GM13976 (cell line): ENCODE data around the gene TAPT1.
A peak's percentile ranks its signal among the peaks of the same experiment; 100 is the strongest.
"Not testable (repeated sequence)": the region's sequence is repeated elsewhere in the genome, so short reads cannot be mapped to it uniquely, and the experiment has no call there.

Experiments used
- DNase-seq: peaks from one replicate; pipeline ENCODE4 v3.0.0; 2012; ENCODE audit warnings: low spot score
- CTCF ChIP-seq: IDR thresholded peaks from 2 replicates; pipeline ENCODE4 v1.5.1; 2012; ENCODE audit warnings: borderline replicate concordance, mild to moderate bottlenecking; ENCODE audit not compliant: insufficient read depth; ENCODE audit errors: extremely low read depth, missing control alignments, control extremely low read depth
- in situ Hi-C: fragments of 300-500 bp; cut with MboI; formaldehyde crosslinking; loops from one replicate; pipeline ENCODE4 v1.12.0; 2022; ENCODE audit warnings: low sequenced_read_pairs, mixed read lengths, inconsistent platforms; ENCODE audit not compliant: unreplicated experiment

The TAPT1 gene

GRCh38 chr4:16225863-16226815 is at the start of gene TAPT1:
Gene TAPT1 (minus strand): TSS chr4:16226471. CDS start chr4:16226457, 14 bp downstream.
- no peak for TF ChIP-seq CTCF
- DNase-seq, result peak; percentile 90
- in situ Hi-C loops, result no loop called here

- TF ChIP-seq CTCF, result no peak
- in situ Hi-C loops, result no loop called here
- DNase-seq, result no peak
Observed at GRCh38 chr4:16271411-16271810, 45.1 kb upstream of the TAPT1 start.

- in situ Hi-C loops, result no loop called here
- no peak for DNase-seq
- TF ChIP-seq CTCF, result no peak
Observed at GRCh38 chr4:16270454-16271328, 44.4 kb upstream of the TAPT1 start.

GRCh38 chr4:16269742-16270453 is 43.6 kb upstream of the TAPT1 start:
- in situ Hi-C loops, result loop anchor here (10.0 kb wide), 1 partner anchor 245 kb away; no protein-coding TSS in a partner anchor
- not testable (repeated sequence) for DNase-seq

GRCh38 chr4:16269240-16269639 is 43.0 kb upstream of the TAPT1 start:
- TF ChIP-seq CTCF, result no peak
- in situ Hi-C loops, result loop anchor here (10.0 kb wide), 1 partner anchor 244 kb away; no protein-coding TSS in a partner anchor
- DNase-seq, result no peak

- DNase-seq, result no peak
- TF ChIP-seq CTCF, result no peak
- in situ Hi-C loops, result loop anchor here (10.0 kb wide), 1 partner anchor 243 kb away; no protein-coding TSS in a partner anchor
Observed at GRCh38 chr4:16268290-16268689, 42.0 kb upstream of the TAPT1 start.
